Hematopoietic multipotent progenitor cell treated with erythropoietin and hydrocortisone succinate and interleukin-3 and kit ligand, for 8 days (in vitro differentiated cells): ENCODE measurements around the gene DDR1.
"Not testable (repeated sequence)": the region's sequence is repeated elsewhere in the genome, so short reads cannot be mapped to it uniquely, and the experiment has no call there.

Experiments
- DNase-seq: peaks from one replicate; pipeline ENCODE4 v3.0.0-alpha.2; 2015

The DDR1 gene

GRCh38 chr6:30883685-30884520 lies at the start of gene DDR1:
TSS of gene DDR1 (plus strand) at chr6:30884519. CDS start at chr6:30888730, 4,211 bp downstream.
- DNase-seq = peak; percentile 3

- no peak for DNase-seq
Measured at GRCh38 chr6:30834646-30835045, 49.7 kb upstream of the DDR1 start.

- no peak for DNase-seq
Measured at GRCh38 chr6:30835576-30835975, 48.7 kb upstream of the DDR1 start.

- no peak for DNase-seq
Measured at GRCh38 chr6:30836431-30836866, 47.9 kb upstream of the DDR1 start.

- no peak for DNase-seq
Measured at GRCh38 chr6:30836957-30837356, 47.4 kb upstream of the DDR1 start.

GRCh38 chr6:30837432-30837831 lies 46.9 kb upstream of the DDR1 start:
- no peak for DNase-seq

GRCh38 chr6:30837870-30838269 lies 46.4 kb upstream of the DDR1 start:
- no peak for DNase-seq

- no peak for DNase-seq
Measured at GRCh38 chr6:30839671-30840070, 44.6 kb upstream of the DDR1 start.

- DNase-seq = no peak
Measured at GRCh38 chr6:30840084-30840934, 44.0 kb upstream of the DDR1 start.

- no peak for DNase-seq
Measured at GRCh38 chr6:30840935-30841643, 43.2 kb upstream of the DDR1 start.

- DNase-seq = peak; percentile 55
Measured at GRCh38 chr6:30841644-30842504, 42.4 kb upstream of the DDR1 start.

GRCh38 chr6:30842754-30843610 lies 41.3 kb upstream of the DDR1 start:
- DNase-seq = no peak

- no peak for DNase-seq
Measured at GRCh38 chr6:30843611-30843998, 40.7 kb upstream of the DDR1 start.

GRCh38 chr6:30844118-30844535 lies 40.2 kb upstream of the DDR1 start:
- no peak for DNase-seq

- no peak for DNase-seq
Measured at GRCh38 chr6:30845183-30845582, 39.1 kb upstream of the DDR1 start.

- no peak for DNase-seq
Measured at GRCh38 chr6:30847421-30847970, 36.8 kb upstream of the DDR1 start.

GRCh38 chr6:30847971-30848436 lies 36.3 kb upstream of the DDR1 start:
- no peak for DNase-seq

- DNase-seq = no peak
Measured at GRCh38 chr6:30849903-30850651, 34.2 kb upstream of the DDR1 start.

- DNase-seq = not testable (repeated sequence)
Measured at GRCh38 chr6:30852459-30852858, 31.9 kb upstream of the DDR1 start.
